Stimulated activated naive CD4-positive, alpha-beta T cell (primary cell): ENCODE data around the gene KRT7.

Experiments
- DNase-seq, 6 experiments: peaks; one replicate each; lab custom pipeline; 2025; lab: John Stamatoyannopoulos, UW

The KRT7 gene

GRCh38 chr12:52232674-52233461, at the start of gene KRT7:
KRT7 (plus strand) TSS chr12:52233243; CDS start chr12:52233297, 54 bp downstream.
- DNase-seq, result no peak

DNA sequence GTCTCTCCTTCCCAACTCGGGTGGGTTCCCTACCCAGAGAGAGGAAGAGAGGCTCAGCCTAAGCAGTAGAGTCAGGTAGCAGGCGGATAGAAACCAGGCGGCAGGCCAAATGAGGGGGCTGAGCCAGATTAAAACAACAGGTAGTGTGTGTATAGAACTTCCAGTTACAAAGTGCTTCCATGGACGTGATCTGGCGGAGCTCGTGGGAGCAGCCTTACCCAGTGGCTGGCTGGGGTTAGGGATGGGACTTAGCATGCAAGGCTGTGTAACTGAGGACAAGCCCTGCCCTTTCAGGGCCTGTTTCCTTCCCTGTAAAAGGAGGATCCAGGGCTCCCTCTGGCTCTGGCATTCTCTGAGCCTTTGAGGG, 49.5 kb upstream of the KRT7 start:
- no peak for DNase-seq

DNA sequence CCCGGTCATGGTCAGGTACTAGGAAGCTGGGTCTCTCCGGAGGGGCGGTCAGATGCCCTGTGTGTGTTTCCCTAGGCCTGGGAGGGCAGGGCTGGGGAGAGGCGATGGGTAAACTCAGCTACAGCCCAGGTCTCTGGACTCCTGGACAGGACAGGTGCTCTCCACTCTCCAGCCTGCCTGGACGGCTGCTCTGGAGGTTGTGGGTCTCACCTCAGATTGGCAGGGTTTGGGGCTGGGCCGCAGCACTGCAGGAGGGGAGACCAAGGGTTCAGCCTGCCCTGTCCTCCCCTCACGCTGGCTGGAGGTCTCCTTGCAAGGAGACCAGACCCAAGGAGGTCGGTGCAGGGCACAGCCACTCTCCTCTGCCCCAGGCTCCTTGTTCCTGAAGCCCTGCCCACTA, 49.1 kb upstream of the KRT7 start:
- no peak for DNase-seq

DNA sequence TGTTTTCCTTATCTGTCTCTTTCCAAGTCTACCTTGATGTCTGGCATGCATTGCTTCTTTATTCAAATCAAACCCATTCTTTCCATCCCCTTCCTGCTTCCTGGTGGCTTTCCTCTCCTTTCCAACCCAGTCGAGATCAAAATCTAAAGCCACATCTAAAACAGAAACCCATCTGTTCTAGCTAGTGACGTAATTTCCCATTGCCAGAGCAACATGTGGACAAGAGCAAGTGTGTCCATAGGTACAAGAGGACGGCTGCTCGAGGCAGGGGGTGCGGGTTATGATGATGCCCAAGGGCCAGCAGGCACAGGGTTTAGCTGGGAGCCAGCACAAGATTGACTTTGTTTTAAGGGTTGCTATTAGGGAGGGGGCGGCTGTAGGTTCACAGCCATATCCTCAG, 48.2 kb upstream of the KRT7 start:
- no peak for DNase-seq

GRCh38 chr12:52185400-52185967, 47.6 kb upstream of the KRT7 start:
- no peak for DNase-seq

GRCh38 chr12:52186118-52186840, 46.8 kb upstream of the KRT7 start:
- no peak for DNase-seq

DNA sequence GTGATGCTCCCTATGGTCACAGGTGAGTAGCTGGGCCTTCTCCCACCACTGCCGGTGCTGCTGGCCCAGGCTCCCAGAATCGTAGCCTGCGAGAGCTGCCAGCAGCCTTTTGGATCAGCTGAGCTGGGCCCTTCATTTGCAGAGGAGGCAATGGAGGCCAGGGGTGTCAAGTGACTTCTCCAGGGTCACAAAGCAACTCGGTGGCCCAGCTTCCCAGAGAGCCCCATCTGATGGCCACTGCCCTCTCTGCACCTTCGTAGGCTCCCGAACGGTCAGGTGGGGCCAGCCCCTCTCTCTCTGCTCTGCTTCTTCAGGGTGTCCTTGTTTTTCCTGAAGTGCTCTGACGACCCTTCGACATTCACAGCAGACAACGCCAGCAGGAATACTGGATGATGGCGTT, 45.8 kb upstream of the KRT7 start:
- no peak for DNase-seq

DNA sequence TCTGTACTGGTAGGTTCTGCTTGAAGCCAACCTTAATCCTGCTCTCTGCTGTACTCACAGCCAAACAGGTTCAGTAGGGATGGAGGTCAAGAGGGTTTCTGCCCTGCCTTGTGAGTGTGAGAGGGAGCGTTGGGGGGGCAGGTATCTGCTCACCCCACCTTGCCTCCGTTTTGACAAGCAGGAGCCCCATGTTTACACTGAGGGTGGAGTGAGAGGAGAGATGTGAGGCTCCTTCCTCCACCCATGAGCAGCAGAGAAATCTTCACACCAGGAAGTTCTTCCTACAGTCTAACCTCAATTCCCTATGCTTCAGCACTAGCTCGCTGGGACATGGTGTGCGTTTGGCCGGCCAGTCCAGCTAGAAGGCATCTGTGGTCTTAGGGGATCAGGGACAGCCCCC, 45.4 kb upstream of the KRT7 start:
- no peak for DNase-seq

DNA sequence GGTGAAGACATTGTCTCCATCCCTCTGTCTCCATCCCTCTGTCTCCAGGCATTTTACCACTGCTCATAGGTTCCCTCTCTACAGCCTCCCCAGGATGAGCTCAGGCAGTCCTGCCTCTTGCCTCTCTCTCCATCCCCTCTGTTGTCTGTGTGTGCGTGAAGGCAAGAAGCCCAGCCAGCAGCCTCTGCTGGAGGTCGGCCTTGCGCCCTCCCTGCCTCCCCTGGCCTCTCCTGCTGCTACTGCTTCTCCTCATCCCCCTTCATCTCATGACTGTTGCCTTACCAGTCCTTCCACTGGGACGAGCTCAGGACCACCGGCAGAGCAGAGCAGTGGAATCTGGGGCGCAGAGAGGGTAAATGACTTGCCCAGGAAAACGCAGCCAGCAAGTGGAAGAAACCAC, 44.4 kb upstream of the KRT7 start:
- no peak for DNase-seq

DNA sequence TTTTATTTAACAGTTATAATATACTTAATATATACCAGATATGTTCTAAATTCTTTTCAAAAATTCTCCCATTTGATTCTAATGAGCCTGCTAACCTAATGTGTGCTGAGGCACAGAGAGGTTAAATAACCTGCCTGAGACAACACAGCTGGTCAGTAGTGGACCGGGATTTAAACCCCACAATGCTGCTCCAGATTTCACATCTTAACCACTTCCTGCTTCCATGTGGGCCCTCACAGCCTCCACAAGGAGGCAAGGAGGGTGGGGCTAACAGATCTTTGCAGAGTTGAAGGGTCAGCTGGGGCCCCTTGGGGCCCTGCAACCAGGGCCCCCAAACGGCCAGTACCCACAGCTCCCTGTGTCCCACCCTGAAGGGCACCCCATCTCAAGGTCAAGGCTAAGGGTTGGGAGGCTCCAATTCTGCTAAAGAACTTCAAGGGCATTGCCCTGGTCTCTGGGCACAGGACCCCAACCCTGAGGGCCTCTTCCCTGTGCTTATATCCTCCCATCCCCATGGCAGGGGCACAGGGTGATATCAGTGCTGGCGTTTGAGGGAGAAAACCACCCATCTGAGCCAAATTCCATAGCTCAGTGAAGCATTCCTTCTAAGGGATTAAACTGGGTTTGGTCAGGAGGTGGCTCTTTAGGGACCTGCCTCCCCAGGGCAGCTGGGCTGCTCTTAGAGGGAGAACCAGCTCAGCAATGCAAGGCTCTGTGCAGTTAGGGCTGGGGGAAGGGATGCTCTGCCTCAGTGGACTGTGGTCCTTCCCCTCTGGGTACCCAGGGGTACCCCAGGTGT, 43.5 kb upstream of the KRT7 start:
- DNase-seq, result no peak

- no peak for DNase-seq
Measured at GRCh38 chr12:52190860-52191729, 41.9 kb upstream of the KRT7 start.

GRCh38 chr12:52191841-52192791, 40.9 kb upstream of the KRT7 start, which contains the start of gene KRT80:
KRT80 (minus strand) TSS chr12:52192014; CDS start chr12:52191902, 112 bp downstream.
- DNase-seq, result no peak

- no peak for DNase-seq
Measured at GRCh38 chr12:52193532-52193931, 39.5 kb upstream of the KRT7 start.

DNA sequence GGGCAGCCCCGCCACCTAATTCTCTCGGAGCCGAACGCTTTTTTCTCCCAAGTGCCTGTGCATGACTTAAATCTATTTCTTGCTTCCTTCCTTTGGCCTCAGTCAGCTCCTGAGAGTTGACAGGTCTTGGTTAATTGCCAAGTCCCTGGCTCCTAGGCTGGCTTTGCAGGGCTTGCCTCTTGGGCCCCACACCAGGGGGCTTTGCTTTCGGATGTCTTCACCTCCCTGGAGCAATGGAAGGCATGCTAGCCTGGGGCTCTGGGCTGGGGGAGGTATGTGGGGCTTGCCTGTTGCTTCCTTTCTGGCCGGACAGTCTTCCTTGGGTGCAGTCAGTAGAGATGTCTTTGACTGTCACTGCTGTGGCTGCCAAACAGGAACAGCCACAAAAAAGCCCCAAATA, 39.1 kb upstream of the KRT7 start:
- DNase-seq, result no peak

- DNase-seq, result no peak
Measured at GRCh38 chr12:52195065-52195730, 37.8 kb upstream of the KRT7 start.

- no peak for DNase-seq
Measured at GRCh38 chr12:52197371-52198231, 35.4 kb upstream of the KRT7 start.

GRCh38 chr12:52198454-52199215, 34.4 kb upstream of the KRT7 start:
- no peak for DNase-seq
